CD4-positive, alpha-beta T cell treated with Interleukin-10 for 1 hour (primary cell): Measurements from ENCODE around the gene BCL2L13.
"Not testable (repeated sequence)": the region's sequence is repeated elsewhere in the genome, so short reads cannot be mapped to it uniquely, and the experiment has no call there.

Experiments used
- DNase-seq: peaks from one replicate; pipeline ENCODE4 v3.0.0-alpha.2; 2020

BCL2L13 gene

GRCh38 chr22:17732251-17732854 is 93.8 kb downstream of the BCL2L13 start:
- DNase-seq: no peak

DNA sequence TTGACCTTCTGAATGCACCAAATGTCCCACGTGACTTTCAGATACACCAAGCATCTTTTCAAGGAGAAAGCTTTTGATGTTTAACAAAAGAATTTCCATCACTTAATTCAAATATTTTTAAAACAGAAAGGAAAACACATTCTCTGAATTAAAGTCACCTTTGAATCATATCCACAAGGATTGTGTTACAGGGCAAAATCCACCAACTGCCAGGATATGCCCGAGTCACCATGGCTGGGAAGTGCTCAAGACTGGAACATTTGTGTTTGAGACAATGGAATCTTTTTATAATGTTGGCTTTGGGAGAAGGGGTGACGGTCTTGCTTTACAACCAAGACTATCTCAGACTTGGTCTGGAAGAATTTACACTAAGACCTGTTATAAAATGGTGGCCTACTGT is 94.9 kb downstream of the BCL2L13 start:
- no peak for DNase-seq

- DNase-seq: peak; percentile 10
Measured at GRCh38 chr22:17734187-17734586, 95.6 kb downstream of the BCL2L13 start.

GRCh38 chr22:17738386-17739128 is 100.0 kb downstream of the BCL2L13 start:
- DNase-seq: no peak

DNA sequence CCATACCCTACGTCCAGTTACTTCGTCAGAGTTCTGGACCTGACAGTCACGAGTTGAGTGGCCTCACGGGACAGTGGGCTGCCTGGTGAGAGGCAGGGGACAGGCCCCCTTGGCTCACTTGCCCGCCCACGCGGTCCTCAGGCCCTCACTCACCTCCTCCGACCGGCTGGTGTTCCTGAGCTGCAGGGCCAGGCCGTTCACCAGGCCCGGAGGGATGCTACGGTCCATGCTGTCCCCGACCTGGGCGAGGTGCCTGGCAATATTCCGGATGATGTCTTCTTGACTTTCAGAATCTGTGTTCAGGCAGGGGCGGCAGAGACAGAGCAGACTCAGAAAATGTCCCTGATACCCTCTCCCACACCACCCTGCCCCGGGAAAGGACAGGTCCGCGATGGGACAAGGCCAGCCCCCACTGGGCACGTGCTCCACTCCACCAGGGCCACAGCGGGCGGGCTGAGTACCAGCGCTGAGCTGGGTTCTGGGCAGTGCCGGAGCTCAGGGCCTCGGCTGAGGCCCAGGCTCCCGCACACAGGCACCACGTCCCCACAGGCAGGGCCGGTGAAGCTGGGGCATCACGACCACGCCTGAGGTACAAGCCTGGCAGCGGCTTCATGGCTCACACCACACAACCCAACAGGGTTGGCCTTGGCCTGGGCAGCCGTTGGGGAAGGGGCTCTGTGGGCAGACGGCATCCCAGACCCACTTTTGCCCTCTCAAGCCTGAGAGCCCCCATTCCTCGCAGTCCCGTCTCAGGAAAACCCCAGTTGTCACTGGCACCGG is 100.8 kb downstream of the BCL2L13 start:
- DNase-seq: no peak

DNA sequence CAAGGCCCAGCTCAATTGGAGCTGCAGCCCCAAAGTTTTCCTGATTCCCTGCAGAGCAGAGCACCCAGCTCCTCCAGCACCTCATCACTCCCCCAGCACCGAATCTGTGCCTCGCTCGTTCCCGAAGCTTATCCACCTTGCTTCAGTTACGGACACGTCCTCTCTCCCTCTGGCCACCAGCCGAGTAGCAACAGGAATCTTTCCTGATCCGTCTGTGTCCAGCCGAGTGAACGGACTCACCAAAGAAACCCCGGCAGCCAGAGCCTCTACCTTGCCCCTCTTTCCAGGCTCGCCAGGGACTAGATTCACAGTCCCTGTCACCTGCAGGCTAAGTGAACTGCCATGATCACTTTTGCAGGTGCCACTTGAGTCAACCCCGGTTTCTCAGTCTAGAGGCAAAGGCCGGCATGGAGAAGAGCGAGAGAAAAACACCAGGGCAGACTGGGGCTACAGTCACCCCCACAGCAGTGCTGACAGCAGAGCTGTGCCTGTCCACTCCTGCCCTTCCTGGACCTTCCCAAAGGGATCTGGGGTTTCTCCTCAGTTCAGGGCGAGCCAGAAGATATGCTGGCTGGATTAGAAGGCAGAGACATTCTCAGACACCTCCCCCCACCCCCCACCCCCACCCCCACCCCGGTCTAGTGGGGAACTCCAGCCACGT is 103.4 kb downstream of the BCL2L13 start:
- no peak for DNase-seq

GRCh38 chr22:17742527-17742902 is 104.0 kb downstream of the BCL2L13 start:
- DNase-seq: peak; percentile 72

DNA sequence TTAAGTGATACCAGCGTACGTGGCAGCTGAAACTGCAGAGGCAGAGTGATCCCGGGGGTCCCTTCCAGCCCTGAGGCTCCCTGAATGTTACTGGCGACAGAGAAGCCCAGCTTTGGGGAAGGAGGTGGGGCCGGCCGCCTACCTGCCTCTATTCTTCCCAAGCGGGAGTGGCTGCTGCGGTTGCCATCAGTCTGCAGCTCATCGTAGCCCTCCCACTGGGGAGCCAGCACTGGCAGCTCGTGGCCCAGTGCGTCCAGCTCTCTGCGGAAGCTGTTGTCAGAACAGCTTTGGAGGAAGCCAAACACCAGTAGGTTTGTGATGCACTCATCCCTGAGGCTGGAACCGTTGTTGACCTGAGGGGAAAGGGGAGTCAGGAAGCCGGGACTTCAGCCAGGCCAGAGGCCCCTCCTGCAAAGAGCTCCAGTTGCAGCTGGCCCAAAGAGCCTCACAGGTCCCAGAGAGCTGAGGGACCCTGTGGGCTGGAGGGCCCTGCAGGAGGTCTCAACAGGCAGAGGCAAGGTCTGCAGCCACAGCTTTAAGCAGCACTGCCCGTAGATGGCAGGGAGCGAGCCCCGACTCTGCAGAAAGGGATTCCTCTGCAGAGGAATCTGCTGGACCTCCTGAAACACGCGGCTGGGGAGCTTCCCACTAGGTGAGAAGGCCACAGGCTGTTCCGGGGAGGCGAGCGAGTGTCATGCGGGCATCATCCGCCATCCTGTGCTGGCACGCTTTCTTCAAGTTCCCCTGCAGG is 105.3 kb downstream of the BCL2L13 start:
- no peak for DNase-seq

- DNase-seq: no peak
Measured at GRCh38 chr22:17744430-17744829, 105.9 kb downstream of the BCL2L13 start.

DNA sequence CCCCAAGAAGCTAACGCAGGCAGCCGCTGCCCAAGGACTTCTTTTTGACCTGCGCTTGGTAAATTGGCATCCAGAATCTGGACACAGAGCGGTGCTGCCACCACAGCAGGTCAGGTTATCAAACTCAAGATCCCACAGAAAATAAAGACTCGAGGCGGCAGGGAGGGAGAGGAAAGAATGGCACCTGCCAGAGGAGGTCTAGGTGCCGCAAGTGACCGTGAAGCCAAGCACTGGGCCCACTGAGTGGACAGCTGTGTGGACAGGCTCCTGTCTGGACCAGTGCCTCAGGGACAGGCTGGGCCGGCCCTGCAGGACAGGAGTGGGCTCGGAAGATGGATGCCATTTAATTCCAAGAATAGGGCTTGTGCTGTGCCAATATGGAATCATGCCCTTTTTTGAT is 108.4 kb downstream of the BCL2L13 start:
- DNase-seq: no peak

DNA sequence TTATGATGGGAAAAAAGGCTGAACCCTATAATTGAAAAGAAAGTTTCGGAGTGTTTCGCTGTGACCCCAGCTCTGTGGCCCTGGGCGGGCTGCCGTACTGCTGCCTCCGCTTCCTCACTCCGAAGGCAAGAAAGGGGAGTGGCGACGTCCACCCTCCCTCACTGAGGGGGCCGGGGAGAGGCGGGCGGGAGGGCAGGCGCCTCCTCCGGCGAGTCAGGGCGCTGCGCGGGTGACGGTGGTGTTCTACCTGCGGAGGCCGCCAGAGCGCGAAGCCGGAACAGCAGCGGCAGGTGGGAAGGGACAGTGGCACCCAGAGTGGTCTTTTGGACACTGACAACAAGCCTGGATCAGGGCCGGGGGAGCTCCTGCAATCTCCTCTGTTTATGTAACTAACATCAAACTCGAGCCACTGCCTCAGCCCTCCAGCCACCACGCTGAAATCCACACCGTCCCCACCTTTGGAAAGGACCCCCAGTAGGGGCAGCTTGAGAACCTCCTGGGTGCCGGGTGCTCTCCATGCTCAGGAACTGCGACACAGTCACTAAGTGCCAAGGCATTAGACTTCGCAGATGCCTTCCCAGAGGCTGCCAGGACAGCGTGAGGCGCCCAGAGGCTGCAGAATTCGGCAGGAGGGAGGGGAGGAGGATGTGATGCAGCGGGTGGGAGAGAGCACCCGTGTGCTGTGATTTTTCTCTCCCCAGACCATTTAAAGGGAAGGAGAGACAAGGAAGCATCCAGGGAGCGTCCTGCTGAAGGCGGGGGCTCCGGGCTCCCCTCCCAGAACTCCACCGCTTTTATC is 110.2 kb downstream of the BCL2L13 start:
- no peak for DNase-seq

GRCh38 chr22:17749605-17750395 is 111.2 kb downstream of the BCL2L13 start:
- no peak for DNase-seq

- DNase-seq: no peak
Measured at GRCh38 chr22:17751596-17751995, 113.0 kb downstream of the BCL2L13 start.

DNA sequence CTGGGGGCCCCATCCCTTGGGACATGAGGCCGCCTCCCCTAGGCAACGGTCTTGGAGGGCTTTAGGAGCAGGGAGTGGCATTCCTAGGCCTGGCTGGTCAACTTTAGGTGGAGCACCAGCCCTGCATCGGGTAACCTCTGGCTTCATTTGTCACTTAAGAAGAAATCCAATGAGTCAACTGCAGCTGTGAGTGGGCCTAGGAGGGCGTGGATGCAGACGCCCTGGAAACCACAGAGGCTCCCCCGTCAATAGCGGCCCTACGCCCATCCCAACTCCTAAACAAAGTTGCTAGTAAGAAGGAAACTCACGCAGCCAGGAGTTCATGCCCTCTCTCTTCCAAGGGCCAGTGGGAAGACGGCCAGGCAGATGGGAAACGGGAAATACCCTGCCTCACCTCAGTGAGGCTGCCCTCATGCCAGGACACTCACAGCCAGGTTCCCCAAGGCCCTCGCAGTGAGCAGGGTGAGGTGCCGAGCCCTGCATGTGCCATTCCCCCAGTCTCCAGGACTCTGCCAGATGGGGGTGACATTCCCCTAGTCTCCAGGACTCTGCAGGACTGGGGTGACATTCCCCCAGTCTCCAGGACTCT is 114.9 kb downstream of the BCL2L13 start:
- no peak for DNase-seq

DNA sequence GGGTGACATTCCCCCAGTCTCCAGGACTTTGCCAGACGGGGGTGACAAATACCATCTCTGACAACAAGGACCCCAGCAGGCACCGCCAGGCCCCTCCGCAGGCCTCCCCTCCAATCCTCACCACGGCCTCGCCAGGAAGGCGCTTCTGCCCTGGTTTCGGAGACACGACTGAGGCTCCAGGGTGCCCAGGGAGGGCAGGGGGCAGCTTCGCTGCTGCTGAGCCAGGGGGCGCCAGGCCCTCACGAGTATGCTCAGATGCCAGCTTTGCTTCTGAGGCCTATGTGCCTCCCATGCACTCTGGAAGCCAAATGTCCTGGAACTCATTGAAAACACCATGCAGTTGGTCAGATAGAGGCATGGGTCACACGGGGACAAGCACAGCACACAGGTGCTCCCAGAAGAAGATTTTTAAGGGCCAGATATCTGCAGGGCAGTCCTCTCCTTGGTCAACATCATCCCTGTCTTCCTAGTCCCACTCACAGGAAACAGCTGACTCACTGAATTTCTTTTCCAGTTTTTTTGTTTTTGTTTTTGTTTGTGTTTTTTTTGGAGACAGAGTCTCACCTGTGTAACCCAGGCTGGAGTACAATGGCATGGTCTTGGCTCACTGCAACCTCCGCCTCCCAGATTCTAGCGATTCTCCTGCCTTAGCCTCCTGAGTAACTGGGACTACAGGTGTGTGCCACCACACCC is 115.8 kb downstream of the BCL2L13 start:
- peak; percentile 39 for DNase-seq

DNA sequence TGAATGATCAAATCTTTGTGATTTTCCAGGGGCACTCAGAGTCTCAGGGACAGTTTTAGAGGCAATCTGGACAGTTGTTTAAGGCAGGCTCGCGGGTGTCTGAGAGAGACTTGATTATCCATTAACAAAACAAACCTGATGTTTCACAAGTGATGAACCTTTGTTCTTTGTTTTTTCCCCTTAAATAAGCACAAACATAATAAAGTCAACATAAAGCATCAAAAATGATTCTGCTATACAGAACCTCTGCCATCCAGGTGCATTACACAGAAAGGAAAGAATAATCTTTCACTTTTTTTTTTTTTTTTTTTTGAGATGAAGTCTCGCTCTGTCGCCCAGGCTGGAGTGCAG is 122.6 kb downstream of the BCL2L13 start:
- no peak for DNase-seq

DNA sequence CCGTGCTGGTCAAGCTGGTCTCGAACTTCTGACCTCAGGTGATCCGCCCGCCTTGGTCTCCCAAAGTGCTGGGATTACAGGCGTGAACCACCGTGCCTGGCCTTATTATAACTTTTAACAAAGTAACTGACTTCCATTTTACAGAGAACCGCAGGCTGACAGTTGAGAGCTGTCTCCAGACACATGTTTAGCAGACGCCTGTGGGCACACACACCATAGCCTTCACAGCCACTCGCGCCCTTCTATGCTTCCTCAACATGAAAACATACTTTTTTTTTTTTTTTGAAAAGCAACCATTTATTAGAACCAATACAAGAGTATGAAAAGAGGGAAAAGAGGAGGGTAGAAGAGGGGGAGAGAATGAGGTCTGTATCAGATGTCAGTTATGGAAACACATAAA is 124.9 kb downstream of the BCL2L13 start:
- DNase-seq: not testable (repeated sequence)

- DNase-seq: no peak
Measured at GRCh38 chr22:17764036-17764435, 125.5 kb downstream of the BCL2L13 start.

DNA sequence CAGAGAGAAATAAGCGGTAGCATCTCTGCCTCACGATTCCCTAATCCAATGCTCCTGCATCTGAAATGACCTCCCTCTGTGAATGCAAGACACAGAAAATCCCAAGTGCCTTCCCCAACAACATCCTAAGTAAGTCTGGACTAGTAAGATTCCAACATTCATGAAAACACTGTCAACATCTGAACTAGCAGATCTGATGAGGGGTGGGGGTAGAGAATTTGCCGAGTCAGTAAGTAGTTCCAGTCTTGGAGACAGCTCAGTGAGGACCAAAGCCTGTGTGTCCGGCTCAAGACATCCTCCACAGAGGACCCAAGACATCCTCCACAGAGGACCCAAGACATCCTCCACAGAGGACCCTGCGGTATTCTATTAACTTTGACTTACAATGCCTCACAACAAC is 126.3 kb downstream of the BCL2L13 start:
- DNase-seq: not testable (repeated sequence)
